ENCODE data around the gene OR10T2. TPM values are rescaled to one million over a fixed set of nuclear protein-coding genes. Genes with fewer than 3 reads are reported as not detected.

Gene OR10T2
- total and polyA plus RNA-seq, 2 donors (not counting 3 experiments of a cell fraction or from before 2014, with no cell fraction given): not detected

DNA sequence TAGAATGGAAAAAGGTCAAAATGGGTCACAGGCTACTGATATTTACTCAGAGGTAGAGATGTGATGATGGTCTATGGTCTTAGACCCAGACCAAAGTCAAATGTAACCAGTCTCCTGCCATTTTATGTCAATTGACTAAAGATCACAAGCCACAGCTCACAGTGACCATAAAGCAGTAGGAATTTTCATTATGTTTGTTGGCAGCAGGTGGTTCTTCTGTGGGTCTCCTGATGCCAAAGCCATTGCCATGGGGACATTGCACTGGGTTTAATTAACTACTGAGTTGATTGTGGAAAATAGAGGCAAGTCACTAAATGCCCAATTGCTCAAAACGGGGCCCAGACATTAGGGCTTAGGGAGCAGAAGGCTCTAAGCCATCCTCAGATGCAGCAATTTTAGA, 26.9 kb upstream of the OR10T2 start, which contains the start of gene OR10K2:
OR10K2 (minus strand) TSS at position 101 of the 400 bp plus-strand sequence. CDS start 5,371 bp downstream, outside the sequence.
- FAIRE-seq (no peak), DNase-seq (ENCODE audit: low read depth, low spot score) (no peak)
- intact Hi-C loops (cut with micrococcal nuclease): no loop called here
- H3K4me3 ChIP-seq (replicated peaks in 1 of 3; ENCODE audit: insufficient read depth in 1 of 3, low read depth in 1 of 3, low read length in 3 of 3): no peak within 1 kb of the TSS
- ChIA-PET POLR2A (no interaction called here), CTCF (no interaction called here)
- no peaks in the 10 kb centered on the region for H3K27me3 ChIP-seq (ENCODE audit: control insufficient read depth in 2 of 2, insufficient read depth in 2 of 2, low read length in 2 of 2)
- no peak within 1 kb of the TSS for H3K9ac ChIP-seq (replicated peaks; ENCODE audit: extremely low read depth, insufficient read depth, low read length)
- no peak within 1 kb of the TSS for H2AFZ ChIP-seq (ENCODE audit: low read depth, low read length)
- no peaks in the 10 kb centered on the region for H3K9me1 ChIP-seq (replicated peaks; ENCODE audit: control insufficient read depth, extremely low read depth, insufficient read depth, low read length)
- H3K36me3 ChIP-seq (ENCODE audit: control insufficient read depth in 2 of 2, extremely low read depth in 1 of 2, insufficient read depth in 2 of 2, low read length in 2 of 2): no peaks in the 10 kb centered on the region
- no TSS peak for BruUV-seq (replicated peaks)
- no peak within 1 kb of the TSS for H3K4me2 ChIP-seq (ENCODE audit: insufficient read depth, low read length)
- H3K79me2 ChIP-seq (ENCODE audit: control insufficient read depth, insufficient read depth, low read length): no peaks in the 10 kb centered on the region
- H3K9me3 ChIP-seq (replicated peaks; ENCODE audit: control insufficient read depth, insufficient read depth, low read length): no peaks in the 10 kb centered on the region
- no peaks in the 10 kb centered on the region for H4K20me1 ChIP-seq (replicated peaks; ENCODE audit: control insufficient read depth, extremely low read depth, insufficient read depth, low read length)
- TF ChIP-seq POLR2AphosphoS5 (IDR thresholded peaks at IDR 0.05; ENCODE audit: insufficient read depth, low read depth, low read length): no peak
- no peak for TF ChIP-seq GATA2 (IDR thresholded peaks at IDR 0.05; ENCODE audit: insufficient read depth, insufficient read length, low read depth, low read length)
- no peak for TF ChIP-seq MYC (IDR thresholded peaks at IDR 0.05; ENCODE audit: low read depth, low read length)
- no peak for TF ChIP-seq CTCF (IDR thresholded peaks at IDR 0.05; ENCODE audit: extremely low read depth in 1 of 2, insufficient read depth in 1 of 2, low read depth in 1 of 2, low read length in 2 of 2)
- no peak for TF ChIP-seq JUN (IDR thresholded peaks at IDR 0.05; ENCODE audit: borderline replicate concordance, insufficient read depth, insufficient read length, low read depth)
- TF ChIP-seq POLR2A (IDR thresholded peaks at IDR 0.05; ENCODE audit: low read depth, low read length): no peak
- no peak for TF ChIP-seq EZH2 (IDR thresholded peaks at IDR 0.05; ENCODE audit: borderline replicate concordance, low read depth, low read length, severe bottlenecking)
- TF ChIP-seq FOS (IDR thresholded peaks at IDR 0.05; ENCODE audit: borderline replicate concordance, insufficient read depth, low read length): no peak
- TF ChIP-seq MAX (IDR thresholded peaks at IDR 0.05; ENCODE audit: insufficient read depth, insufficient read length): no peak
- no peak within 1 kb of the TSS for H3K27ac ChIP-seq (ENCODE audit: insufficient read depth, low read depth, low read length)
- no peaks in the 10 kb centered on the region for H3K4me1 ChIP-seq (ENCODE audit: control insufficient read depth, extremely low read depth, insufficient read depth, low read length)
- dilution Hi-C loops (cut with MboI; ENCODE audit: extremely low pct_ligation_motif_present, low sequenced_read_pairs): no loop called here
